ENCODE measurements around the gene ANXA3.

DNA sequence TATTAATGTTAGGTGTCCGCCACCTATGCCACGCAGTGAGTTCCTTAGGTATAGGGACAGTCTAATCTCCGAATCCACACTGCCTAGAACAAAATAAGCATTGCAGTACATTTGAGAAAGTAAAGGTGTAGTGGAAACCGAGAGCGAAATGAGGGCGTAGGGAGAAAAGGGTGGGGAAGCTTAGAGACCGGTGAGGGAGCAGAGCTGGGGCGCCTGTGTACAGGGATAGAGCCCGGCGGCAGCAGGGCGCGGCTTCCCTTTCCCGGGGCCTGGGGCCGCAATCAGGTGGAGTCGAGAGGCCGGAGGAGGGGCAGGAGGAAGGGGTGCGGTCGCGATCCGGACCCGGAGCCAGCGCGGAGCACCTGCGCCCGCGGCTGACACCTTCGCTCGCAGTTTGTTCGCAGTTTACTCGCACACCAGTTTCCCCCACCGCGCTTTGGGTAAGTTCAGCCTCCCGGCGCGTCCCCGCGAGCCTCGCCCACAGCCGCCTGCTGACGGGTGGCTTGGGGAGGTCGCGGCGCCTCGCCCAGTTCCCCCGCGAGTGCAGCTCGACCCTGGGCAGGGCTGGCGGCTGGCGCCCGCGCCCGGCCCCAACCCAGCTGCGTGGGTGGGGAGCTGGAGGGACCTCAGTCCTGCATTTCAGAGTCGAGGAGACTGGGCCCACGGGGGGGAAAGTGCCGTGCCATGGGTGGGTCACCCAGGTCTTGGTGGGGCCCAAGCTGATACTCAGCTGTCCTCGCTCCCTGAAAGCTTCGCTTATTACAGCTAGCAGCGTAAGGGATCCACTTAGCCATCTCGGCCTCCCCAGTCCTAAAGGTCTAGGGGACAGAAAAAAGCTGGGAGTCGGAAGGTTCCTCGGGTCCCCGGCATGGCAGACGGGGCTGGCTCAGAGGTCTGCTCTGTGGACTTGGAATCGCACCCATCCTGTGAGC is at the start of gene ANXA3:
- no peak for TF ChIP-seq POLR2A (IDR thresholded peaks at IDR 0.05)
- TF ChIP-seq, protein P1, sequence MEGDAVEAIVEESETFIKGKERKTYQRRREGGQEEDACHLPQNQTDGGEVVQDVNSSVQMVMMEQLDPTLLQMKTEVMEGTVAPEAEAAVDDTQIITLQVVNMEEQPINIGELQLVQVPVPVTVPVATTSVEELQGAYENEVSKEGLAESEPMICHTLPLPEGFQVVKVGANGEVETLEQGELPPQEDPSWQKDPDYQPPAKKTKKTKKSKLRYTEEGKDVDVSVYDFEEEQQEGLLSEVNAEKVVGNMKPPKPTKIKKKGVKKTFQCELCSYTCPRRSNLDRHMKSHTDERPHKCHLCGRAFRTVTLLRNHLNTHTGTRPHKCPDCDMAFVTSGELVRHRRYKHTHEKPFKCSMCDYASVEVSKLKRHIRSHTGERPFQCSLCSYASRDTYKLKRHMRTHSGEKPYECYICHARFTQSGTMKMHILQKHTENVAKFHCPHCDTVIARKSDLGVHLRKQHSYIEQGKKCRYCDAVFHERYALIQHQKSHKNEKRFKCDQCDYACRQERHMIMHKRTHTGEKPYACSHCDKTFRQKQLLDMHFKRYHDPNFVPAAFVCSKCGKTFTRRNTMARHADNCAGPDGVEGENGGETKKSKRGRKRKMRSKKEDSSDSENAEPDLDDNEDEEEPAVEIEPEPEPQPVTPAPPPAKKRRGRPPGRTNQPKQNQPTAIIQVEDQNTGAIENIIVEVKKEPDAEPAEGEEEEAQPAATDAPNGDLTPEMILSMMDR (IDR thresholded peaks at IDR 0.05), result no peak
